ENCODE data around the gene WDPCP. TPM values are rescaled to one million over a fixed set of nuclear protein-coding genes. Genes with fewer than 3 reads are reported as not detected.
"Not testable (repeated sequence)": the region's sequence is repeated elsewhere in the genome, so short reads cannot be mapped to it uniquely, and the experiment has no call there.

Gene WDPCP
- 10 to 100 TPM in 1 of 2 donors, 1 to 10 TPM in 1; 8.4 to 12.6 TPM for total RNA-seq

- no peaks in the 10 kb centered on the region for H3K4me1 ChIP-seq (replicated peaks)
- peak within 1 kb of the TSS; percentile 82 to 85 for H3K27ac ChIP-seq
- no peaks in the 10 kb centered on the region for H3K36me3 ChIP-seq
- H3K9me3 ChIP-seq = no peaks in the 10 kb centered on the region
- peak within 1 kb of the TSS; percentile 77 to 80 for H3K4me3 ChIP-seq
- intact Hi-C loops (cut with DNase I) = no loop called here
- TF ChIP-seq POLR2A (IDR thresholded peaks at IDR 0.05) (peak; percentile 62), CTCF (IDR thresholded peaks at IDR 0.05) (no peak), POLR2AphosphoS5 (IDR thresholded peaks at IDR 0.05) (peak; percentile 97)
- 0% methylated on average over 44 of the region's 44 CpGs for whole genome bisulfite sequencing
- DNase-seq (ENCODE audit: low spot score) = peak; percentile 96
- H3K27me3 ChIP-seq (replicated peaks; ENCODE audit: insufficient read depth) = no peaks in the 10 kb centered on the region
Measured at GRCh38 chr2:63588385-63589147, at the start of gene WDPCP, which contains the start of gene MDH1. Gene WDPCP, minus strand, starts transcription at chr2:63588477. Its CDS starts 206 bp downstream, at chr2:63588271. Gene MDH1, plus strand, starts transcription at chr2:63588963. Its CDS starts 81 bp downstream, at chr2:63589044.

- no peak overlapping the region for H3K27ac ChIP-seq
- intact Hi-C loops (cut with DNase I) = no loop called here
- no peaks in the 10 kb centered on the region for H3K9me3 ChIP-seq
- no peak overlapping the region for H3K4me3 ChIP-seq
- no peaks in the 10 kb centered on the region for H3K4me1 ChIP-seq (replicated peaks)
- DNase-seq (ENCODE audit: low spot score) = no peak
- no peak for TF ChIP-seq POLR2A (IDR thresholded peaks at IDR 0.05)
- no peak for TF ChIP-seq CTCF (IDR thresholded peaks at IDR 0.05)
- no peak for TF ChIP-seq POLR2AphosphoS5 (IDR thresholded peaks at IDR 0.05)
- no peaks in the 10 kb centered on the region for H3K36me3 ChIP-seq
- H3K27me3 ChIP-seq (replicated peaks; ENCODE audit: insufficient read depth) = no peaks in the 10 kb centered on the region
- WGBS = 90% methylated on average over 2 of the region's 2 CpGs
Measured at GRCh38 chr2:63632382-63632781, 44.1 kb upstream of the WDPCP start.

- H3K36me3 ChIP-seq = no peaks in the 10 kb centered on the region
- no peaks in the 10 kb centered on the region for H3K27me3 ChIP-seq (replicated peaks; ENCODE audit: insufficient read depth)
- WGBS = 29% methylated on average over 1 of the region's 1 CpG
- H3K9me3 ChIP-seq = no peaks in the 10 kb centered on the region
- no peak for TF ChIP-seq POLR2AphosphoS5 (IDR thresholded peaks at IDR 0.05)
- intact Hi-C loops (cut with DNase I) = no loop called here
- H3K4me3 ChIP-seq = no peak overlapping the region
- H3K4me1 ChIP-seq (replicated peaks) = no peaks in the 10 kb centered on the region
- no peak overlapping the region for H3K27ac ChIP-seq
- no peak for DNase-seq (ENCODE audit: low spot score)
Measured at GRCh38 chr2:63631501-63631900, 43.2 kb upstream of the WDPCP start.

- 98% methylated on average over 1 of the region's 1 CpG for WGBS
- DNase-seq (ENCODE audit: low spot score) = no peak
- TF ChIP-seq CTCF (IDR thresholded peaks at IDR 0.05) (no peak), POLR2A (IDR thresholded peaks at IDR 0.05) (no peak), POLR2AphosphoS5 (IDR thresholded peaks at IDR 0.05) (no peak)
- Histone ChIP-seq H3K4me1 (replicated peaks) (no peaks in the 10 kb centered on the region), H3K4me3 (no peak overlapping the region), H3K27ac (no peak overlapping the region), H3K9me3 (no peaks in the 10 kb centered on the region), H3K27me3 (replicated peaks; ENCODE audit: insufficient read depth) (no peaks in the 10 kb centered on the region), H3K36me3 (no peaks in the 10 kb centered on the region)
- intact Hi-C loops (cut with DNase I) = no loop called here
Measured at GRCh38 chr2:63628403-63628942, 40.2 kb upstream of the WDPCP start.

- Histone ChIP-seq H3K4me1 (replicated peaks) (no peaks in the 10 kb centered on the region), H3K36me3 (no peaks in the 10 kb centered on the region), H3K4me3 (no peak overlapping the region), H3K27ac (no peak overlapping the region), H3K27me3 (replicated peaks; ENCODE audit: insufficient read depth) (no peaks in the 10 kb centered on the region), H3K9me3 (no peaks in the 10 kb centered on the region)
- DNase-seq (ENCODE audit: low spot score) = no peak
- WGBS = 96% methylated on average over 15 of the region's 15 CpGs
- no peak for TF ChIP-seq CTCF (IDR thresholded peaks at IDR 0.05)
- no peak for TF ChIP-seq POLR2A (IDR thresholded peaks at IDR 0.05)
- TF ChIP-seq POLR2AphosphoS5 (IDR thresholded peaks at IDR 0.05) = no peak
- intact Hi-C loops (cut with DNase I) = no loop called here
Measured at GRCh38 chr2:63627866-63628265, 39.6 kb upstream of the WDPCP start.

GRCh38 chr2:63623763-63624162 is 35.5 kb upstream of the WDPCP start:
- H3K27ac ChIP-seq; H3K4me3 ChIP-seq; DNase-seq (ENCODE audit: low spot score); H3K36me3 ChIP-seq; H3K27me3 ChIP-seq (replicated peaks; ENCODE audit: insufficient read depth); H3K4me1 ChIP-seq (replicated peaks); H3K9me3 ChIP-seq; intact Hi-C loops (cut with DNase I): not testable (repeated sequence)
- 89% methylated on average over 2 of the region's 2 CpGs for WGBS
